ENCODE results near the gene PPARA.
"Not testable (repeated sequence)": the region's sequence is repeated elsewhere in the genome, so short reads cannot be mapped to it uniquely, and the experiment has no call there.

The PPARA gene

GRCh38 chr22:46132830-46133587 lies 17.3 kb upstream of the PPARA start:
- Histone ChIP-seq H3K4me1 (ENCODE audit: control insufficient read depth, insufficient read depth, low read length) (peaks cover 8% of the 10 kb centered on the region), H3K4me3 (ENCODE audit: low read length) (no peak overlapping the region), H3K36me3 (ENCODE audit: insufficient read depth, low read length) (no peaks in the 10 kb centered on the region), H3K9ac (ENCODE audit: low read depth, low read length) (no peak overlapping the region), H3K4me2 (ENCODE audit: low read length) (no peak overlapping the region), H3K9me3 (replicated peaks; ENCODE audit: low read length) (no peaks in the 10 kb centered on the region), H3K27me3 (ENCODE audit: control insufficient read depth, insufficient read depth, low read length) (no peaks in the 10 kb centered on the region)

- peaks cover 8% of the 10 kb centered on the region for H3K4me1 ChIP-seq (ENCODE audit: control insufficient read depth, insufficient read depth, low read length)
- no peak overlapping the region for H3K9ac ChIP-seq (ENCODE audit: low read depth, low read length)
- no peaks in the 10 kb centered on the region for H3K9me3 ChIP-seq (replicated peaks; ENCODE audit: low read length)
- H3K4me3 ChIP-seq (ENCODE audit: low read length): no peak overlapping the region
- H3K36me3 ChIP-seq (ENCODE audit: insufficient read depth, low read length): no peaks in the 10 kb centered on the region
- no peak overlapping the region for H3K4me2 ChIP-seq (ENCODE audit: low read length)
- no peaks in the 10 kb centered on the region for H3K27me3 ChIP-seq (ENCODE audit: control insufficient read depth, insufficient read depth, low read length)
These were observed 16.8 kb upstream of the PPARA start for GRCh38 chr22:46133588-46133855.

- no peaks in the 10 kb centered on the region for H3K9me3 ChIP-seq (replicated peaks; ENCODE audit: low read length)
- H3K4me1 ChIP-seq (ENCODE audit: control insufficient read depth, insufficient read depth, low read length): peaks cover 7% of the 10 kb centered on the region
- H3K27me3 ChIP-seq (ENCODE audit: control insufficient read depth, insufficient read depth, low read length): no peaks in the 10 kb centered on the region
- H3K36me3 ChIP-seq (ENCODE audit: insufficient read depth, low read length): no peaks in the 10 kb centered on the region
- H3K4me3 ChIP-seq (ENCODE audit: low read length): no peak overlapping the region
- no peak overlapping the region for H3K9ac ChIP-seq (ENCODE audit: low read depth, low read length)
- H3K4me2 ChIP-seq (ENCODE audit: low read length): no peak overlapping the region
These were observed 16.1 kb upstream of the PPARA start for GRCh38 chr22:46134111-46134705.

GRCh38 chr22:46135611-46136485 lies 14.5 kb upstream of the PPARA start:
- H3K4me3 ChIP-seq (ENCODE audit: low read length): no peak overlapping the region
- no peaks in the 10 kb centered on the region for H3K9me3 ChIP-seq (replicated peaks; ENCODE audit: low read length)
- H3K9ac ChIP-seq (ENCODE audit: low read depth, low read length): no peak overlapping the region
- no peaks in the 10 kb centered on the region for H3K27me3 ChIP-seq (ENCODE audit: control insufficient read depth, insufficient read depth, low read length)
- no peaks in the 10 kb centered on the region for H3K4me1 ChIP-seq (ENCODE audit: control insufficient read depth, insufficient read depth, low read length)
- H3K4me2 ChIP-seq (ENCODE audit: low read length): no peak overlapping the region
- no peaks in the 10 kb centered on the region for H3K36me3 ChIP-seq (ENCODE audit: insufficient read depth, low read length)

- Histone ChIP-seq H3K9ac (ENCODE audit: low read depth, low read length) (no peak overlapping the region), H3K9me3 (replicated peaks; ENCODE audit: low read length) (no peaks in the 10 kb centered on the region), H3K4me2 (ENCODE audit: low read length) (no peak overlapping the region), H3K4me1 (ENCODE audit: control insufficient read depth, insufficient read depth, low read length) (no peaks in the 10 kb centered on the region), H3K4me3 (ENCODE audit: low read length) (no peak overlapping the region), H3K27me3 (ENCODE audit: control insufficient read depth, insufficient read depth, low read length) (no peaks in the 10 kb centered on the region), H3K36me3 (ENCODE audit: insufficient read depth, low read length) (no peaks in the 10 kb centered on the region)
These were observed 13.7 kb upstream of the PPARA start for GRCh38 chr22:46136486-46137217.

- H3K9me3 ChIP-seq (replicated peaks; ENCODE audit: low read length): no peaks in the 10 kb centered on the region
- no peaks in the 10 kb centered on the region for H3K4me1 ChIP-seq (ENCODE audit: control insufficient read depth, insufficient read depth, low read length)
- H3K27me3 ChIP-seq (ENCODE audit: control insufficient read depth, insufficient read depth, low read length): peaks cover 1% of the 10 kb centered on the region
- H3K4me2 ChIP-seq (ENCODE audit: low read length): no peak overlapping the region
- no peak overlapping the region for H3K4me3 ChIP-seq (ENCODE audit: low read length)
- H3K36me3 ChIP-seq (ENCODE audit: insufficient read depth, low read length): no peaks in the 10 kb centered on the region
- H3K9ac ChIP-seq (ENCODE audit: low read depth, low read length): no peak overlapping the region
These were observed 13.0 kb upstream of the PPARA start for GRCh38 chr22:46137218-46137766.

GRCh38 chr22:46138058-46138797 lies 12.1 kb upstream of the PPARA start:
- no peaks in the 10 kb centered on the region for H3K36me3 ChIP-seq (ENCODE audit: insufficient read depth, low read length)

GRCh38 chr22:46139417-46139816 lies 10.9 kb upstream of the PPARA start:
- H3K9me3 ChIP-seq (replicated peaks; ENCODE audit: low read length); H3K4me1 ChIP-seq (ENCODE audit: control insufficient read depth, insufficient read depth, low read length); H3K4me2 ChIP-seq (ENCODE audit: low read length); H3K4me3 ChIP-seq (ENCODE audit: low read length); H3K36me3 ChIP-seq (ENCODE audit: insufficient read depth, low read length); H3K9ac ChIP-seq (ENCODE audit: low read depth, low read length): not testable (repeated sequence)
- peaks cover 15% of the 10 kb centered on the region for H3K27me3 ChIP-seq (ENCODE audit: control insufficient read depth, insufficient read depth, low read length)

More at GRCh38 chr22:46138058-46138797, 12.1 kb upstream of the PPARA start:
- no peak overlapping the region for H3K9ac ChIP-seq (ENCODE audit: low read depth, low read length)
- no peaks in the 10 kb centered on the region for H3K4me1 ChIP-seq (ENCODE audit: control insufficient read depth, insufficient read depth, low read length)
- no peak overlapping the region for H3K4me3 ChIP-seq (ENCODE audit: low read length)
- no peak overlapping the region for H3K4me2 ChIP-seq (ENCODE audit: low read length)
- peaks cover 11% of the 10 kb centered on the region for H3K27me3 ChIP-seq (ENCODE audit: control insufficient read depth, insufficient read depth, low read length)
- no peaks in the 10 kb centered on the region for H3K9me3 ChIP-seq (replicated peaks; ENCODE audit: low read length)

- Histone ChIP-seq H3K36me3 (ENCODE audit: insufficient read depth, low read length) (no peaks in the 10 kb centered on the region), H3K4me1 (ENCODE audit: control insufficient read depth, insufficient read depth, low read length) (no peaks in the 10 kb centered on the region), H3K9ac (ENCODE audit: low read depth, low read length) (no peak overlapping the region), H3K4me3 (ENCODE audit: low read length) (no peak overlapping the region), H3K9me3 (replicated peaks; ENCODE audit: low read length) (no peaks in the 10 kb centered on the region), H3K4me2 (ENCODE audit: low read length) (no peak overlapping the region), H3K27me3 (ENCODE audit: control insufficient read depth, insufficient read depth, low read length) (peaks cover 15% of the 10 kb centered on the region)
These were observed 10.4 kb upstream of the PPARA start for GRCh38 chr22:46139895-46140350.

- H3K36me3 ChIP-seq (ENCODE audit: insufficient read depth, low read length): no peaks in the 10 kb centered on the region
- no peak overlapping the region for H3K4me2 ChIP-seq (ENCODE audit: low read length)
- H3K4me1 ChIP-seq (ENCODE audit: control insufficient read depth, insufficient read depth, low read length): no peaks in the 10 kb centered on the region
- H3K27me3 ChIP-seq (ENCODE audit: control insufficient read depth, insufficient read depth, low read length): peaks cover 28% of the 10 kb centered on the region
- H3K9me3 ChIP-seq (replicated peaks; ENCODE audit: low read length): no peaks in the 10 kb centered on the region
- no peak overlapping the region for H3K4me3 ChIP-seq (ENCODE audit: low read length)
- H3K9ac ChIP-seq (ENCODE audit: low read depth, low read length): no peak overlapping the region
These were observed 9.1 kb upstream of the PPARA start for GRCh38 chr22:46140989-46141928.

Data from skeletal muscle satellite cell (primary cell).